Measurements from ENCODE around the gene CDC6.

The CDC6 gene

DNA sequence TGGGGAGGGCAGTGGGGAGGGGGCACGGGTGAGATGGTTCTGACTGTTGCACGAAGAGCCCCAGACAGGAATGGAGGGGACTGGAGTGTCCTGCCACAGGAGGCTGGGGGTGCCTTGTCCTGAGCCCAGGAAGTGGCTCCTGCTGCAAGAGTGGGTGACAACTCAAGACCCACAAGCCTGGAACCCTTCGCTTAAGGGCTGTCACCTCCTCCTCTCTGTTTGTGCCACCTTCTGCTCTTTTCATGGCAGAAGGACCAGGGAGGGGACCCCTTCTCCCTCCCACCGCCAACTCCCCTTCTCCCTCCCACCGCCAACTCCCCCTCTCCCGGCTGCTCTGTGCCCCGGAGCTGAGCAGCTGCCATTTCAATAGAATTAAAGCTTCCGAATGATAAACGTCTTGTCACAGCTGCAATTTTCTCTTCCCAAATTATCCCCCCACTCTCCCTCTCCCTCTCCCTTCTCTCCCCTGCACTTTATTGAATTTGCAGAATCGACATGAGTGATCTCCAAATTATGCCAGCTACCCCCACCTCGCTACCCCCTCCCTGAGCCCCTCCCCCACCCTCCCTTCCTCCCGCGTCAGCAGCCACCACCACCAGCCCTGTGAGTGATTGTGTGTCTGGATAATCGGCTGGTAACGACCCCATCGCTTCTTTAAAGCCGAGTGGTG is 63.1 kb downstream of the CDC6 start:
- H3K4me1 ChIP-seq (ENCODE audit: insufficient read depth, low read length): peaks cover 37% of the 10 kb centered on the region
- H3K9me3 ChIP-seq (ENCODE audit: control insufficient read depth, insufficient read depth, low read length): no peaks in the 10 kb centered on the region
- H3K36me3 ChIP-seq (ENCODE audit: insufficient read depth, low read length): no peaks in the 10 kb centered on the region
- H3K9ac ChIP-seq (ENCODE audit: low read depth, low read length): no peak overlapping the region

DNA sequence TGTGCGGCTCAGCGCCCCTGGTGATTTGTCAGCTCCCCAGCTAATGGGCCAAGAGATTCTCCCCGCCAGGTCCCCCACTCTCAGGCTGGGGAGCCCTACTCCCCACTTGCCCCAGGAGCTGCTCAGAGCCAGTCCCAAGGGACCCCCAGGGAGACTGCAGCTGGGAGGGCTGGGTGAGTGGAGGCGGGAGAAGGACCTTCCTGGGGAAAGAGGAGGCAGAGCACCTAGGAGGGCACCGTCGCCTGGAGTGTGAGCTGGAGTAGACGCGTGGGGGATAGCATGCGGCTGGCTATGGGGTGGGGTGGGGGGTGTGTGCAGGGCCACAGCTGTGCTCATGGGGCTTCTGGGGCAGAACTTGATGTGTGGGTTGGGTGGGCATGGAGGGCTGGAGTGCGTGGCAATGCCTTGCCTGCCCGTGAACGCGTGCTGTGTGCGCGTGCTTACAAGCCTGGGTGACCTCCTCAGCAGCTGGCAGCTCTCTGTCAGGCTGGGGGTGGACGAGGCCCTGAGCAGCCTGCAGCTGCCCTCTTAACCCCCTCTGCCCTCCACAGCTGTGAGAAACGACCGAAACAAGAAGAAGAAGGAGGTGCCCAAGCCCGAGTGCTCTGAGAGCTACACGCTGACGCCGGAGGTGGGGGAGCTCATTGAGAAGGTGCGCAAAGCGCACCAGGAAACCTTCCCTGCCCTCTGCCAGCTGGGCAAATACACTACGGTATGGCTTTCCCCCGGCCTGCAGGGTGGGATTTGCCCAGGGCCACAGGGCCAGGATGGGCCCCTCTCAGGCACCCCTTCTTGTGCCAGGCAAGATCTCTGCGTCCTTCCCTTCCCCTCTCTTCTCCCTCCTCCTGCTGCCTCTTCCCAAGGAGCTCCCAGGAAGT is 63.9 kb downstream of the CDC6 start:
- Histone ChIP-seq H3K4me1 (ENCODE audit: insufficient read depth, low read length) (peaks cover 31% of the 10 kb centered on the region), H3K9ac (ENCODE audit: low read depth, low read length) (no peak overlapping the region), H3K9me3 (ENCODE audit: control insufficient read depth, insufficient read depth, low read length) (no peaks in the 10 kb centered on the region), H3K36me3 (ENCODE audit: insufficient read depth, low read length) (no peaks in the 10 kb centered on the region)

DNA sequence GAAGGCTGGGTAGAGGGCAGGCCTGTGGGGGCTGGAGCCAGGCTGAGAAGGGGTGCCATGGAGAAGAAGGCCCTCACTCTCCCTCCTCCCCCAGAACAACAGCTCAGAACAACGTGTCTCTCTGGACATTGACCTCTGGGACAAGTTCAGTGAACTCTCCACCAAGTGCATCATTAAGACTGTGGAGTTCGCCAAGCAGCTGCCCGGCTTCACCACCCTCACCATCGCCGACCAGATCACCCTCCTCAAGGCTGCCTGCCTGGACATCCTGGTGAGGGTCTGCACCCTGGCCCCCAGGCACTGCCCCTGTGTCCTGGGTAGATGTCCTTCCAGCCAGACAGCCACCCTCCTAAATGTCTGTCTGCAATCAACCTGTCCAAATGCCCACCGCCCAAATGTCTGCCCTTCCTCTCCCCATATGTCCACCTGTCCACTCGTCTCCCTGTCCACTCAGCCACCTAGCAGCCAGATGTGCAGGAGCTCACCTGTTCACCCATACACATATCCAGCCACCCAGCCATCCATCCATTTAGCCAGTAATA is 64.6 kb downstream of the CDC6 start:
- Histone ChIP-seq H3K9ac (ENCODE audit: low read depth, low read length) (no peak overlapping the region), H3K9me3 (ENCODE audit: control insufficient read depth, insufficient read depth, low read length) (no peaks in the 10 kb centered on the region), H3K36me3 (ENCODE audit: insufficient read depth, low read length) (no peaks in the 10 kb centered on the region), H3K4me1 (ENCODE audit: insufficient read depth, low read length) (peaks cover 24% of the 10 kb centered on the region)

DNA sequence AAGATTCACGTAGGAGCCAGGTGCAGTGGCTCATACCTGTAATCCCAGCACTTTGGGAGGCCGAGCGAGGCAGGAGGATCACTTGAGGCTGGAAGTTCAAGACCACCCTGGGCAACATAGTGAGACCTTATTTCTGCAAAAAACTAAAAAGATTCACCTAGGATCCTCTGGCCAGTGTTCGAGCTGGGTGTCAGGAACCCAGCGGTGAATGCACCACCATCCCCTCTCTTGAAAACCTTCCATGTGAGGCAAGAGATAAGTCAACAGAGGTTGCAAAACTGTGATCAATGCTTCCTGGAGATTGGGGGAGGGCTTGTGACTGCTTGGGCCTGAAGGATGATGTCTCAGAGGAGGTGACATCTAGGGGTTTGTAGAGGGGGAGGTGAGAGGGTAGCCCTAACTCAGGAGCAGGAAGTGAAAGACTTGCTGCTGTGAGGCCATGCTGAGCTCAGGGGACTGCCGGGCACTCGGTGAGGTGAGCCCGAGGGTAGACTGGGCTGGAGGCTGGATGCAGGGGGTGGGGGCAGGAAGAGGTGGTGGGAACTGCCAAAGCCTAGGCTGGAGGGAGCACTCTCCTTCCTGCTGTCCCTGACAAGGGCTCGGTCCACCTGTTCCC is 65.2 kb downstream of the CDC6 start:
- no peaks in the 10 kb centered on the region for H3K36me3 ChIP-seq (ENCODE audit: insufficient read depth, low read length)
- no peak overlapping the region for H3K9ac ChIP-seq (ENCODE audit: low read depth, low read length)
- peaks cover 19% of the 10 kb centered on the region for H3K4me1 ChIP-seq (ENCODE audit: insufficient read depth, low read length)
- no peaks in the 10 kb centered on the region for H3K9me3 ChIP-seq (ENCODE audit: control insufficient read depth, insufficient read depth, low read length)

Data from ES-I3 (cell line).